Daoy (cell line): Measurements from ENCODE around the gene ZNF253. TPM values are rescaled to one million over a fixed set of nuclear protein-coding genes. Genes with fewer than 3 reads are reported as not detected.
"Not testable (repeated sequence)": the region's sequence is repeated elsewhere in the genome, so short reads cannot be mapped to it uniquely, and the experiment has no call there.

Experiments used
- DNase-seq: peaks from one replicate; pipeline ENCODE4 v3.0.0-alpha.2; 2015; ENCODE audit warnings: low read depth
- total RNA-seq: library from RNA; depleted of rRNA; stranded (reverse); fragments of >200 nt; shearing (Covaris generic); gene quantifications from 2 replicates; pipeline ENCODE4 v1.2.3, GENCODE V29; 2014; rRNA removed

The ZNF253 gene
- total RNA-seq, result 3.9 and 5.1 TPM in 2 replicates

- DNase-seq, result peak; percentile 97
Measured at GRCh38 chr19:19865750-19866610, at the start of gene ZNF253. Gene ZNF253, plus strand, starts transcription at chr19:19865882. Its CDS starts 115 bp downstream, at chr19:19865997.

GRCh38 chr19:19816679-19817078 is 49.0 kb upstream of the ZNF253 start:
- no peak for DNase-seq

- DNase-seq, result no peak
Measured at GRCh38 chr19:19817357-19817756, 48.3 kb upstream of the ZNF253 start.

DNA sequence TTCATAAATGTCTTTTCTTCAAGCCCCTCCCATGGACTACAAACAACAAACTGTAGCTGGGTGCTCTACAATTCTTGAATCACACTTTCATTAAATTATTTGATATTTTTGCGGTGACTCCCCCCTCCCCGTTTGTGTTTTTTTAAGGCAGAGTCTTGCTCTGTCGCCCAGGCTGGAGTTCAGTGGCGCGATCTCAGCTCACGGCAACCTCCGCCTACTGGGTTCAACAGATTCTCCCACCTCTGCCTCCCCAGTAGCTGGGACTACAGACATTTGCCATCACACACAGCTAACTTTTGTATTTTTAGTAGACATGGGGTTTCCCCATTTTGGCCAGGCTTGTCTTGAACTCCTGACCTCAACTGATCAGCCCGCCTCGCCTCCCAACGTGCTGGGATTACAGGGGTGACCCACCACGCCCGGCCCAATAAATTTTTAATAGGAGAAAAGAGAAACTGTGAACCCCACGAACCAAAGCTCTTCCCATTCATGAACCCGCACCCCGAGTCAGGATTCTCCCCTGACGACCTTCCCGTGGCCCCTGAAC is 44.8 kb upstream of the ZNF253 start:
- DNase-seq, result no peak

GRCh38 chr19:19821366-19821951 is 44.2 kb upstream of the ZNF253 start, which contains the start of gene ZNF506:
Gene ZNF506, minus strand, starts transcription at chr19:19821750. Its CDS starts 147 bp downstream, at chr19:19821603.
- peak; percentile 96 for DNase-seq

GRCh38 chr19:19821976-19822375 is 43.7 kb upstream of the ZNF253 start:
- DNase-seq, result not testable (repeated sequence)

DNA sequence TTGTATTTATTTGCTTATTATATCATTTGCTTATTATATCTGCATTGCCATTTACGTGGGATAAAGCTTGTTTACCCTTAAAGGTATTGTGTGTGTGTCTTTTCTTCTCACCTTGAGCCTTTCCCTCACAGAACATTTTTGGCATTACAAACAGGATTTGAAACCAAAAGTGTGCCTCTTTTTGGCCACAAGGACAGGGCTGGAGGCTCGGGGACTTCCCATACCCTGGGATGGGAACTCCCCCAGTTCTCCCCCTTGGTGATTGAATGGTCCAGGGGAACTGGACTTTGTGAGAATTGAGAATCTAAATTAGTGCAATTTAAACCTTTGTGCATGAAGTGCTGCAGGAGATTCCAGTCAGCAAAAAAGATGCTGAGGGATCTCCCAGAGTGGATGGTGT is 41.8 kb upstream of the ZNF253 start:
- DNase-seq, result no peak

DNA sequence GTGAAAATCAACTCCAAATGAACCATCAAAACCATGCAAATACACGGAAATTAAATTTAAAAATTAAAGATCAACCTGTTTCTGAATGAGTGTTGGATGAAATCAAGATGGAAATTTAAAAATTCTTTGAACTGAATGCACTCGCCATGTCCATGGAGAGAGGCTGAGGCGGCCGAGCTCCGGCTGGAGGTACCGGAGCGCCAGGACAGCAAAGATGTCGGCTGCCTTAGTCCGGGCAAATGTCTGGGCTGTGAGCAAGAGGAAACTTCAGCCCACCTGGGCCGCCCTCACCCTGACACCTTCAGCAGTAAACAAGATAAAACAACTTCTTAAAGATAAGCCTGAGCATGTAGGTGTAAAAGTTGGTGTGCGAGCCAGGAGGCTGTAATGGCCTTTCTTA is 38.8 kb upstream of the ZNF253 start:
- DNase-seq, result no peak

- DNase-seq, result no peak
Measured at GRCh38 chr19:19835560-19836038, 30.1 kb upstream of the ZNF253 start.

- DNase-seq, result no peak
Measured at GRCh38 chr19:19847781-19848180, 17.9 kb upstream of the ZNF253 start.

- DNase-seq, result no peak
Measured at GRCh38 chr19:19849056-19849455, 16.6 kb upstream of the ZNF253 start.

- DNase-seq, result not testable (repeated sequence)
Measured at GRCh38 chr19:19851740-19852139, 13.9 kb upstream of the ZNF253 start.

- DNase-seq, result no peak
Measured at GRCh38 chr19:19858751-19859150, 6.9 kb upstream of the ZNF253 start.

DNA sequence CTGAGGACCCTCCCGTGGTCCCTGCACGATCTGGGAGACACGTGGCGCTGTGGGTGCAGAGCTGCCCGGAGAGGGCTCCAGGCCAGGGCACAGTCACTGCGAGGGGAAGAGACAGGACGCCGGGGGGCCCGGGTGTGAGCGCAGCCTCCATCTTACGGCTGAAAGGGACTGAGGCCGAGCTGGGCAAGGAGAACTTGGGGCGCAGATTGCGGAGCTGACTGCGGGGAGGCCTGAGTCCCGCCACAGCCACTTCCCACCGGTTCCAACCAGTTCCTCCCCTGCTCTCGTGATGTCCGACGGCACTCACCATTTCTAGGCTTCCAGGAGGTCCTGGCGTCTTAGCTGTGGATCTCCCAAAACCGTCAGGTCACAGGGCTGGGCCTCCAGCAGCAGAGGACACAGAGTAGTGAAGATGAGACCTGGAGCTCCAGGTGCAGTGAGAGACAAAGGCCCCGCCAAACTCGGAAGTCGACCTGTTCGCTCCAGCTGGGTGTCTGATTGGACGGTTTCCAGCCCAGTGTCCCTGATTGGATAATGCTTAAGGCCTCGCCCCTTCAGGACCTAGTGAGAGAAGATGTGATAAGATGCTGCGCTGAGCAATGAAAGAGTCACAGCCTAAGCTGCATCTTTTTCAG is 4.8 kb upstream of the ZNF253 start:
- DNase-seq, result peak; percentile 20

DNA sequence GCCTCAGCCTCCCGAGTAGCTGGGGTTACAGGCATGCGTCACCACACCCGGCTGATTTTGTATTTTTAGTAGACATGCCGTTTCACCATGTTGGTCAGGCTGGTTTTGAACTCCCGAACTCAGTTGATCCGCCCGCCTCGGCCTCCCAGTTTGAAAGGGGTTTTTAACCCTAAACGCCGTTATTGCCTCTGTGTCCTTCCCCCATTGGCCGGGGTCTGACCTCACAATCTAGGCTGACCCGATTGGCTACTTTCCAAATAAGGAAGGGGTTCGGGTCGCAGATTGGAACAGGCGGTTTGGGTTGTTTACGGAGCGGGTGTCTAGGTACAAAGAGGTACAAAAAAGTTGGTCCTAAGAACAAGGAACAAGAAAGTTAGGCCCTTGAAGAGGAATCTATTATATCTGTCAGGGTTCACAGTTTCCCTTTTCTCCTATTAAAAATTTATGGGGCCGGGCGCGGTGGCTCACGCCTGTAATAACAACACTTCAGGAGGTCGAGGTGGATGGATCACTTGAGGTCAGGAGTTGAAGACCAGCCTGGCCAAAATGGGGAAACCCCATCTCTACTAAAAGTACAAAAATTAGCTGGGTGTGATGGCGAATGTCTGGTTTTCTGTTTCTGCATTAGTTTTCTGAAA is 1.0 kb downstream of the ZNF253 start:
- peak; percentile 6 for DNase-seq

GRCh38 chr19:19870086-19870485 is 4.4 kb downstream of the ZNF253 start:
- DNase-seq, result not testable (repeated sequence)

GRCh38 chr19:19871932-19872331 is 6.2 kb downstream of the ZNF253 start:
- DNase-seq, result no peak

DNA sequence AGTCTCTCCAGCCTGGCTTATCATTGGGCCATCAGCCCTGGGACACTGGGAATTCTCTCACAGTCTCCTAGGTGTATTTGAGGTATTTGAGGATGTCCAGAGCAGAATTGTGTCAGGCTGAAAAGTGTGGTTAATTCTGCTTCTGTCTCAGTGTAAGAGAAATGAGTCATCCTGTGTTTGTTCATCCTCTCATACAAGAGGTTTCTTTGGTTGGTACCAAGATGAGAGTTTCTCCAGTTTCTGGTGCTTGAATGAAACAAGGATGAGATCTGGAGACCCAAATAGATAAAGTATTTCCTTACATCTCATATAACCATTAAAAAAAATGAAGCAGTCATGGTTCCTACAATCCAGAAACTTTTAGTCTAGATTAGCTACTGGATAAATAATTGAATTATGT is 7.7 kb downstream of the ZNF253 start:
- no peak for DNase-seq

- no peak for DNase-seq
Measured at GRCh38 chr19:19877724-19878123, 12.0 kb downstream of the ZNF253 start.

- no peak for DNase-seq
Measured at GRCh38 chr19:19884583-19884982, 18.9 kb downstream of the ZNF253 start.
